SK-N-MC (cell line): ENCODE measurements around the gene CD72.
"Not testable (repeated sequence)": the region's sequence is repeated elsewhere in the genome, so short reads cannot be mapped to it uniquely, and the experiment has no call there.

Experiments used
- EZH2 ChIP-seq: fragments of 200-600 bp; sonication (generic); IDR thresholded peaks from one replicate; pipeline ENCODE4 v1.6.1; 2017; ENCODE audit warnings: antibody characterized with exemption
- FOXP2 ChIP-seq: optimal IDR thresholded peaks from 2 replicates; pipeline ENCODE3; 2011; ENCODE audit warnings: mild to moderate bottlenecking, moderate library complexity; ENCODE audit not compliant: insufficient read depth; ENCODE audit errors: extremely low read length, control extremely low read depth
- POLR2AphosphoS5 ChIP-seq: IDR thresholded peaks from 2 replicates; pipeline ENCODE4 v1.6.1; 2012; ENCODE audit warnings: mild to moderate bottlenecking, low read depth, low read length, borderline replicate concordance

GRCh38 chr9:35637427-35637955, 19.3 kb upstream of the CD72 start:
- TF ChIP-seq EZH2, POLR2AphosphoS5, FOXP2: not testable (repeated sequence)
